DND-41 (cell line): ENCODE results near the gene TBCK.

Experiments
- CTCF ChIP-seq: IDR thresholded peaks from 2 replicates; pipeline ENCODE4 v1.5.1; 2012; ENCODE audit warnings: borderline replicate concordance, low read length, moderate library complexity, mild to moderate bottlenecking; ENCODE audit not compliant: poor library complexity, severe bottlenecking; ENCODE audit errors: extremely low read depth
- EZH2 ChIP-seq: IDR thresholded peaks from 3 replicates; pipeline ENCODE4 v1.6.1; 2012; ENCODE audit warnings: borderline replicate concordance, low read depth, mild to moderate bottlenecking, moderate library complexity, low read length, inconsistent platforms; ENCODE audit not compliant: severe bottlenecking

GRCh38 chr4:106338671-106339070 lies 22.7 kb upstream of the TBCK start:
- TF ChIP-seq CTCF: no peak
- no peak for TF ChIP-seq EZH2
